H1 (cell line): ENCODE results near the gene CISD2. TPM values are rescaled to one million over a fixed set of nuclear protein-coding genes. Genes with fewer than 3 reads are reported as not detected.

Experiments used
- CTCF ChIA-PET: fragments of 300-600 bp; sonication (Branson Sonifier 250); formaldehyde crosslinking; loops from one replicate; lab custom pipeline; 2021; ENCODE audit not compliant: partially characterized antibody; lab: Charles Lee
- POLR2A ChIA-PET: fragments of 300-600 bp; sonication (Branson Sonifier 250); formaldehyde crosslinking; loops from one replicate; lab custom pipeline; 2021; ENCODE audit warnings: inconsistent platforms; ENCODE audit not compliant: partially characterized antibody; lab: Charles Lee
- DNase-seq, 2 experiments: peaks; one replicate each; pipeline versions ENCODE4 v3.0.0 to v3.0.0-alpha.2; 2010 to 2022; ENCODE audit warnings: low spot score in 2 of 2, low read depth in 1 of 2, mixed read lengths in 1 of 2
- FAIRE-seq: peaks from 2 replicates; lab custom pipeline; 2011; peaks lifted over from hg19 to GRCh38; lab: Jason Lieb, UNC
- H2AFZ ChIP-seq: 2 replicates; pipeline ENCODE4 v1.8.1; 2012; ENCODE audit warnings: low read length, inconsistent platforms
- H2AK5ac ChIP-seq: 2 replicates; pipeline ENCODE4 v1.6.1; 2013; ENCODE audit warnings: low read depth, low read length
- H2BK120ac ChIP-seq: replicated peaks from 2 replicates; pipeline ENCODE3; 2013; ENCODE audit warnings: low read depth, low read length, inconsistent platforms
- H2BK12ac ChIP-seq: 2 replicates; pipeline ENCODE4 v1.6.1; 2013; ENCODE audit warnings: low read depth, low read length
- H2BK15ac ChIP-seq: 2 replicates; pipeline ENCODE4 v1.6.1; 2013; ENCODE audit warnings: low read length
- H2BK20ac ChIP-seq: 2 replicates; pipeline ENCODE4 v1.6.1; 2013; ENCODE audit warnings: low read length
- H2BK5ac ChIP-seq: 2 replicates; pipeline ENCODE4 v1.6.1; 2013; ENCODE audit warnings: low read depth, low read length
- H3K14ac ChIP-seq: 2 replicates; pipeline ENCODE4 v1.6.1; 2013; ENCODE audit warnings: inconsistent platforms; ENCODE audit not compliant: insufficient read length
- H3K18ac ChIP-seq: 2 replicates; pipeline ENCODE4 v1.6.1; 2013; ENCODE audit warnings: low read length; ENCODE audit errors: extremely low read depth
- H3K23ac ChIP-seq: 2 replicates; pipeline ENCODE4 v1.6.1; 2013; ENCODE audit warnings: inconsistent platforms; ENCODE audit not compliant: insufficient read length
- H3K23me2 ChIP-seq: 2 replicates; pipeline ENCODE4 v1.6.1; 2013; ENCODE audit warnings: low read depth, low read length
- H3K27ac ChIP-seq: 2 replicates; pipeline ENCODE4 v1.6.1; 2011; ENCODE audit warnings: low read depth, low read length, inconsistent platforms
- H3K27me3 ChIP-seq, 4 experiments: replicated peaks in 1 of 4; 1 replicate in 1 of 4; 2 replicates in 3 of 4; pipeline versions ENCODE4 v1.6.1 to v1.8.1; 2011 to 2013; ENCODE audit warnings: low read length in 3 of 4, mild to moderate bottlenecking in 3 of 4, inconsistent platforms in 2 of 4, mixed read lengths in 2 of 4, moderate library complexity in 1 of 4; ENCODE audit not compliant: control insufficient read depth in 3 of 4, insufficient read depth in 3 of 4; ENCODE audit errors: extremely low read depth in 1 of 4
- H3K36me3 ChIP-seq, 4 experiments: 2 replicates each; pipeline versions ENCODE4 v1.6.1 to v1.8.1; 2011 to 2013; ENCODE audit warnings: mild to moderate bottlenecking in 4 of 4, low read length in 3 of 4, moderate library complexity in 2 of 4, control low read depth in 1 of 4, inconsistent platforms in 1 of 4; ENCODE audit not compliant: insufficient read depth in 4 of 4, control insufficient read depth in 2 of 4
- H3K4ac ChIP-seq: replicated peaks from 2 replicates; pipeline ENCODE3; 2013; ENCODE audit warnings: low read length, low read depth, mixed read lengths, inconsistent platforms; ENCODE audit not compliant: insufficient read length
- H3K4me1 ChIP-seq, 4 experiments: replicated peaks in 1 of 4; 1 replicate in 1 of 4; 2 replicates in 3 of 4; pipeline versions ENCODE4 v1.6.1 to v1.8.1; 2011 to 2013; ENCODE audit warnings: low read length in 3 of 4, inconsistent platforms in 2 of 4, mixed read lengths in 1 of 4; ENCODE audit not compliant: insufficient read depth in 4 of 4, control insufficient read depth in 3 of 4
- H3K4me2 ChIP-seq, 2 experiments: 2 replicates each; pipeline versions ENCODE4 v1.6.1 to v1.8.1; 2011 to 2013; ENCODE audit warnings: low read depth in 2 of 2, low read length in 2 of 2, control low read depth in 1 of 2, inconsistent platforms in 1 of 2, mild to moderate bottlenecking in 1 of 2; ENCODE audit not compliant: insufficient read depth in 1 of 2
- H3K4me3 ChIP-seq, 4 experiments: fragments of 200-600, 300-600 bp in 1 of 4; sonication (generic), shearing (Covaris generic), sonication (Bioruptor Twin) in 1 of 4; 2 replicates each; pipeline versions ENCODE4 v1.5.1 to v1.8.1; 2011 to 2016; ENCODE audit warnings: low read length in 4 of 4, low read depth in 3 of 4, control low read depth in 2 of 4, inconsistent platforms in 2 of 4, mild to moderate bottlenecking in 2 of 4, mixed read lengths in 1 of 4, moderate library complexity in 1 of 4; ENCODE audit not compliant: insufficient read depth in 2 of 4; ENCODE audit errors: extremely low read depth in 1 of 4
- H3K56ac ChIP-seq: replicated peaks from 2 replicates; pipeline ENCODE3; 2013; ENCODE audit warnings: low read depth, mild to moderate bottlenecking, mixed read lengths, low read length, inconsistent platforms; ENCODE audit not compliant: insufficient read length
- H3K79me1 ChIP-seq: 2 replicates; pipeline ENCODE4 v1.6.1; 2013; ENCODE audit warnings: low read depth, low read length, control low read depth
- H3K79me2 ChIP-seq, 2 experiments: 2 replicates each; pipeline versions ENCODE4 v1.6.1 to v1.8.1; 2012 to 2013; ENCODE audit warnings: low read length in 2 of 2, mild to moderate bottlenecking in 2 of 2, inconsistent platforms in 1 of 2; ENCODE audit not compliant: insufficient read depth in 2 of 2, control insufficient read depth in 1 of 2
- H3K9ac ChIP-seq, 4 experiments: replicated peaks in 1 of 4; 1 replicate in 1 of 4; 2 replicates in 3 of 4; pipeline versions ENCODE4 v1.6.1 to v1.8.1; 2011 to 2013; ENCODE audit warnings: low read depth in 3 of 4, low read length in 3 of 4, control low read depth in 2 of 4, mild to moderate bottlenecking in 2 of 4, moderate library complexity in 2 of 4, inconsistent platforms in 1 of 4; ENCODE audit errors: extremely low read depth in 1 of 4
- H3K9me3 ChIP-seq, 2 experiments: 2 replicates each; pipeline versions ENCODE4 v1.6.1 to v1.8.1; 2012 to 2013; ENCODE audit warnings: mild to moderate bottlenecking in 2 of 2, moderate library complexity in 2 of 2, control low read depth in 1 of 2, inconsistent platforms in 1 of 2, low read depth in 1 of 2, low read length in 1 of 2, mixed read lengths in 1 of 2; ENCODE audit not compliant: insufficient read depth in 2 of 2
- H4K20me1 ChIP-seq, 2 experiments: replicated peaks in 1 of 2; 2 replicates each; pipeline versions ENCODE3 to v1.8.1; 2011 to 2013; ENCODE audit warnings: inconsistent platforms in 2 of 2, low read length in 2 of 2, mild to moderate bottlenecking in 1 of 2; ENCODE audit not compliant: insufficient read depth in 2 of 2, control insufficient read depth in 1 of 2
- H4K5ac ChIP-seq: 2 replicates; pipeline ENCODE4 v1.6.1; 2013; ENCODE audit warnings: low read length, low read depth, mixed read lengths, inconsistent platforms; ENCODE audit not compliant: insufficient read length
- H4K8ac ChIP-seq: 2 replicates; pipeline ENCODE4 v1.8.0; 2013; ENCODE audit warnings: mild to moderate bottlenecking, moderate library complexity, low read length, inconsistent platforms; ENCODE audit not compliant: insufficient read depth; ENCODE audit errors: extremely low read depth
- H4K91ac ChIP-seq: replicated peaks from 2 replicates; pipeline ENCODE3; 2013; ENCODE audit warnings: low read length, mixed read lengths, inconsistent platforms; ENCODE audit not compliant: insufficient read length
- BCL11A ChIP-seq, 2 experiments: IDR thresholded peaks; one replicate each; pipeline ENCODE4 v1.6.1; 2011; ENCODE audit warnings: low read depth in 2 of 2, low read length in 2 of 2, mild to moderate bottlenecking in 2 of 2
- CEBPB ChIP-seq: IDR thresholded peaks from 2 replicates; pipeline ENCODE4 v1.6.1; 2012; ENCODE audit warnings: low read depth, low read length
- CHD1 ChIP-seq: IDR thresholded peaks from 2 replicates; pipeline ENCODE4 v1.6.1; 2012; ENCODE audit warnings: low read depth, low read length, improper control_type of control experiment
- CREB1 ChIP-seq: IDR thresholded peaks from 2 replicates; pipeline ENCODE4 v1.6.1; 2012; ENCODE audit warnings: inconsistent platforms
- EP300 ChIP-seq, 2 experiments: IDR thresholded peaks; 1 replicate in 1 of 2; 2 replicates in 1 of 2; pipeline ENCODE4 v1.6.1; 2011 to 2012; ENCODE audit warnings: low read depth in 2 of 2, low read length in 2 of 2, mild to moderate bottlenecking in 2 of 2, borderline replicate concordance in 1 of 2, inconsistent platforms in 1 of 2, moderate library complexity in 1 of 2
- HDAC2 ChIP-seq, 2 experiments: fragments of 300-600 bp in 1 of 2; sonication (generic) in 1 of 2; IDR thresholded peaks; 2 replicates each; pipeline ENCODE4 v1.6.1; 2011 to 2012; ENCODE audit warnings: low read depth in 2 of 2, low read length in 2 of 2, mild to moderate bottlenecking in 2 of 2, moderate library complexity in 2 of 2, borderline replicate concordance in 1 of 2, inconsistent platforms in 1 of 2
- SIRT6 ChIP-seq: IDR thresholded peaks from one replicate; pipeline ENCODE4 v1.7.1; 2012; ENCODE audit warnings: low read length, inconsistent platforms
- TAF1 ChIP-seq: IDR thresholded peaks from 2 replicates; pipeline ENCODE4 v1.6.1; 2011; ENCODE audit warnings: mild to moderate bottlenecking, low read depth, low read length
- WGBS, 2 experiments: shearing (Covaris generic) in 1 of 2; methylation state at CpG; one replicate each; pipeline versions ENCODE4 v1.1.6 to v1.1.7; 2013 to 2015; ENCODE audit warnings: low lambda C conversion rate in 2 of 2, mixed read lengths in 2 of 2, inconsistent platforms in 1 of 2, low coverage in 1 of 2, missing lambda C conversion rate in 1 of 2; ENCODE audit not compliant: insufficient replicate concordance in 2 of 2, insufficient coverage in 1 of 2, insufficient read length in 1 of 2; ENCODE audit errors: extremely low coverage in 1 of 2, missing lambda C conversion rate in 1 of 2; 5-methylcytosine and 5-hydroxymethylcytosine counted together
- polyA plus RNA-seq, 7 experiments: library from polyadenylated mRNA; depleted of rRNA in 3 of 7; stranded (reverse) in 5 of 7; unstranded in 2 of 7; fragments of >200 nt in 5 of 7; fragments of 200-250 nt in 2 of 7; gene quantifications; 1 replicate in 5 of 7; 2 replicates in 1 of 7; 4 replicates in 1 of 7; pipeline versions ENCODE4 v1.2.1 to v1.2.3, GENCODE V29; 2011 to 2013; ENCODE audit warnings: missing spikeins in 2 of 7, mixed read lengths in 2 of 7
- total RNA-seq: library from RNA; stranded (reverse); fragmentation: NEBNext Ultra II Directional; extraction: Animal tissue kit (Norgen Biotek cat#: 25700); gene quantifications from 2 replicates; pipeline ENCODE4 v1.2.1, GENCODE V29; 2021
- TF ChIP-seq, protein P1 (sequence below): IDR thresholded peaks from 2 replicates; pipeline ENCODE4 v1.6.1; 2012; ENCODE audit warnings: inconsistent platforms

Gene CISD2
- total and polyA plus RNA-seq, 2 of the 8 experiments (the other 6 are each of a cell fraction or from before 2014, with no cell fraction given): 23.7 to 48.3 TPM

GRCh38 chr4:102881343-102881742 is 12.6 kb downstream of the CISD2 start:
- Histone ChIP-seq H4K8ac (no peak overlapping the region), H3K4me3 (no peak overlapping the region), H3K36me3 (peaks cover 2 to 15% (median 9%) of the 10 kb centered on the region in 4 experiments; a peak in 5 of 8 replicates), H3K27me3 (no peaks in the 10 kb centered on the region), H2BK12ac (no peak overlapping the region), H3K9me3 (peaks cover 12 to 15% of the 10 kb centered on the region in 2 experiments), H4K5ac (no peak overlapping the region), H2AK5ac (no peak overlapping the region), H2BK120ac (no peak overlapping the region), H4K91ac (no peak overlapping the region), H3K56ac (no peak overlapping the region), H2BK15ac (no peak overlapping the region), H3K4me1 (peaks cover 0 to 8% (median 2%) of the 10 kb centered on the region in 4 experiments; a peak in 2 of 7 replicates)
- 94% methylated on average over 1 of the region's 1 CpG; no CpG with 5 or more reads in 1 of the 2 experiments for WGBS, 2 experiments
- POLR2A ChIA-PET: interaction anchor here (2.0 to 3.8 kb wide), 2 partner anchors 12 to 54 kb away, joined by 9 to 21 read pairs; partner anchors contain the start of genes CISD2 and UBE2D3
- TF ChIP-seq TAF1: no peak
- TF ChIP-seq CREB1: no peak
- TF ChIP-seq BCL11A (IDR thresholded peaks at IDR 0.05; ENCODE audit: low read depth in 2 of 2, low read length in 2 of 2): no peak
- TF ChIP-seq EP300 (IDR thresholded peaks at IDR 0.05; ENCODE audit: borderline replicate concordance in 1 of 2, low read depth in 2 of 2, low read length in 2 of 2): no peak
- no peak for TF ChIP-seq CHD1
- TF ChIP-seq HDAC2 (IDR thresholded peaks at IDR 0.05; ENCODE audit: borderline replicate concordance in 1 of 2, low read depth in 2 of 2, low read length in 2 of 2): no peak
- TF ChIP-seq, protein P1, sequence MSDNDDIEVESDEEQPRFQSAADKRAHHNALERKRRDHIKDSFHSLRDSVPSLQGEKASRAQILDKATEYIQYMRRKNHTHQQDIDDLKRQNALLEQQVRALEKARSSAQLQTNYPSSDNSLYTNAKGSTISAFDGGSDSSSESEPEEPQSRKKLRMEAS: no peak
- TF ChIP-seq CEBPB: no peak
- TF ChIP-seq SIRT6: no peak
- TF ChIP-seq, all 59 proteins: peak for 0
- Histone ChIP-seq H3K23me2 (no peaks in the 10 kb centered on the region), H3K14ac (no peak overlapping the region), H3K4me2 (no peak overlapping the region), H4K20me1 (no peaks in the 10 kb centered on the region), H3K23ac (no peak overlapping the region), H3K79me1 (no peaks in the 10 kb centered on the region; the same call in 1 of the 2 replicates), H3K27ac (no peak overlapping the region), H3K18ac (no peak overlapping the region), H2BK5ac (no peak overlapping the region), H2AFZ (no peak overlapping the region), H2BK20ac (no peak overlapping the region), H3K4ac (no peak overlapping the region), H3K79me2 (peaks cover 0 to 35% of the 10 kb centered on the region in 2 experiments; a peak in 2 of 4 replicates), H3K9ac (no peak overlapping the region)
- no peak for FAIRE-seq
- CTCF ChIA-PET: interaction anchor here (1.1 kb wide), 1 partner anchor 12 kb away, joined by 5 read pairs; the partner anchor contains the start of gene CISD2
- no peak for DNase-seq
